PC-3 (cell line): ENCODE data around the gene CAPZB. TPM values are rescaled to one million over a fixed set of nuclear protein-coding genes. Genes with fewer than 3 reads are reported as not detected.

ENCODE experiments used
- ATAC-seq: fragments of 200-7000 bp; cut with Tn5 transposase; 2 replicates; pipeline ENCODE4 v1.9.1; 2020; ENCODE audit warnings: mild to moderate bottlenecking, moderate library complexity
- BruUV-seq: library from RNA; stranded (reverse); fragments of 400-500 nt; replicated peaks from 2 replicates; lab custom pipeline; 2021; lab: Mats Ljungman, UMichigan
- CTCF ChIA-PET: fragments of 300-600 bp; sonication (Branson Sonifier 250); formaldehyde crosslinking; loops from one replicate; lab custom pipeline; 2022; ENCODE audit warnings: antibody characterized with exemption; lab: Charles Lee
- POLR2A ChIA-PET: fragments of 300-600 bp; sonication (Branson Sonifier 250); formaldehyde crosslinking; loops from one replicate; lab custom pipeline; 2022; ENCODE audit warnings: antibody characterized with exemption; ENCODE audit not compliant: unreplicated experiment; lab: Charles Lee
- DNase-seq: peaks from one replicate; pipeline ENCODE4 v3.0.0-alpha.2; 2015
- H2AFZ ChIP-seq: fragments of 300-600 bp; sonication (generic); 2 replicates; pipeline ENCODE4 v1.6.0; 2016; ENCODE audit warnings: antibody characterized with exemption, low read length
- H3F3A ChIP-seq: fragments of 300-600 bp; sonication (generic); one replicate; pipeline ENCODE4 v1.6.0; 2017; ENCODE audit warnings: antibody characterized with exemption, low read length, control low read depth, mild to moderate bottlenecking; ENCODE audit not compliant: unreplicated experiment
- H3K27ac ChIP-seq: fragments of 300-600 bp; sonication (generic); 2 replicates; pipeline ENCODE4 v1.5.1; 2016; ENCODE audit warnings: mild to moderate bottlenecking, low read length
- H3K27me3 ChIP-seq: fragments of 300-600 bp; sonication (generic); 2 replicates; pipeline ENCODE4 v1.6.1; 2016; ENCODE audit warnings: low read length, mixed read lengths
- H3K36me3 ChIP-seq: fragments of 300-600 bp; sonication (generic); 2 replicates; pipeline ENCODE4 v1.6.1; 2016; ENCODE audit warnings: low read depth, mixed run types, low read length, mixed read lengths
- H3K4me1 ChIP-seq: fragments of 300-600 bp; sonication (generic); 2 replicates; pipeline ENCODE4 v1.5.1; 2016; ENCODE audit warnings: low read length; ENCODE audit not compliant: insufficient read depth
- H3K4me2 ChIP-seq: fragments of 300-600 bp; sonication (generic); 2 replicates; pipeline ENCODE4 v1.6.0; 2016; ENCODE audit warnings: low read length
- H3K4me3 ChIP-seq: fragments of 300-600 bp; sonication (generic); 2 replicates; pipeline ENCODE4 v1.5.1; 2016; ENCODE audit warnings: mild to moderate bottlenecking, low read length, mixed read lengths
- H3K79me2 ChIP-seq: fragments of 300-600 bp; sonication (generic); 2 replicates; pipeline ENCODE4 v1.6.1; 2017; ENCODE audit warnings: low read length, mixed read lengths
- H3K9ac ChIP-seq: fragments of 300-600 bp; sonication (generic); 2 replicates; pipeline ENCODE4 v1.6.0; 2016; ENCODE audit warnings: mild to moderate bottlenecking, low read length
- H3K9me2 ChIP-seq: fragments of 300-600 bp; sonication (generic); replicated peaks from 2 replicates; pipeline ENCODE4 v1.6.1; 2016; ENCODE audit warnings: mixed run types, low read length, mixed read lengths
- H3K9me3 ChIP-seq: fragments of 300-600 bp; sonication (generic); 2 replicates; pipeline ENCODE4 v1.6.1; 2016; ENCODE audit warnings: low read length, mixed read lengths
- H4K20me1 ChIP-seq: fragments of 300-600 bp; sonication (generic); 2 replicates; pipeline ENCODE4 v1.6.1; 2016; ENCODE audit warnings: low read length, mixed read lengths
- CTCF ChIP-seq: fragments of 300-600 bp; sonication (generic); conservative IDR thresholded peaks from 2 replicates; pipeline ENCODE4 v1.5.1; 2017; ENCODE audit warnings: antibody characterized with exemption, low read depth, mild to moderate bottlenecking, low read length
- EZH2 ChIP-seq: fragments of 300-600 bp; sonication (generic); IDR thresholded peaks from one replicate; pipeline ENCODE4 v1.6.1; 2017; ENCODE audit warnings: antibody characterized with exemption, mild to moderate bottlenecking, low read length; ENCODE audit not compliant: unreplicated experiment
- EZH2phosphoT487 ChIP-seq: fragments of 300-600 bp; sonication (generic); IDR thresholded peaks from 2 replicates; pipeline ENCODE4 v1.6.1; 2018; ENCODE audit warnings: mild to moderate bottlenecking, antibody characterized with exemption, low read length, borderline replicate concordance
- intact Hi-C: fragments of 100-400 bp; cut with micrococcal nuclease; formaldehyde crosslinking; loops from 2 replicates; pipeline ENCODE4 v1.9.0; 2023
- total RNA-seq: library from RNA; depleted of rRNA; stranded (reverse); fragments of >200 nt; gene quantifications from 2 replicates; pipeline ENCODE4 v1.2.3, GENCODE V29; 2014

The CAPZB gene
- total RNA-seq, 1 experiment from 2014 or later = 86.7 TPM

- intact Hi-C loops = no loop called here
- Histone ChIP-seq H3F3A (peaks cover 4% of the 10 kb centered on the region), H3K9me3 (no peaks in the 10 kb centered on the region), H3K79me2 (peaks cover 95% of the 10 kb centered on the region), H3K4me3 (no peak overlapping the region), H3K9ac (no peak overlapping the region), H3K4me2 (peak overlapping the region; percentile 38), H4K20me1 (peaks cover 26% of the 10 kb centered on the region; the same call in 1 of the 2 replicates), H3K9me2 (no peaks in the 10 kb centered on the region), H3K27me3 (no peaks in the 10 kb centered on the region), H2AFZ (no peak overlapping the region), H3K36me3 (peaks cover 20% of the 10 kb centered on the region; the same call in 1 of the 2 replicates), H3K4me1 (peaks cover 18% of the 10 kb centered on the region), H3K27ac (peak overlapping the region; percentile 41)
- ATAC-seq (no peak), DNase-seq (no peak)
- BruUV-seq = TSS peak; percentile 77
- TF ChIP-seq EZH2phosphoT487 = no peak
- no peak for TF ChIP-seq EZH2
- TF ChIP-seq CTCF = no peak
- POLR2A ChIA-PET = interaction anchor here (0.5 kb wide), 1 partner anchor 23 kb away, joined by 6 read pairs; no protein-coding TSS in a partner anchor
- CTCF ChIA-PET = interaction anchor here (0.5 to 0.6 kb wide), 2 partner anchors 45 to 48 kb away, joined by 3 read pairs; no protein-coding TSS in a partner anchor
These were observed 44.1 kb downstream of the CAPZB start for GRCh38 chr1:19441048-19441780.

- POLR2A ChIA-PET = interaction anchor here (0.6 kb wide), 1 partner anchor 203 kb away, joined by 4 read pairs; no protein-coding TSS in a partner anchor
These were observed 45.7 kb downstream of the CAPZB start for GRCh38 chr1:19439464-19440171.

More at GRCh38 chr1:19439464-19440171, 45.7 kb downstream of the CAPZB start:
- H2AFZ ChIP-seq = no peak overlapping the region
- peaks cover 25% of the 10 kb centered on the region; the same call in 1 of the 2 replicates for H3K36me3 ChIP-seq
- TF ChIP-seq EZH2phosphoT487 (no peak), CTCF (peak; percentile 39), EZH2 (no peak)
- no peaks in the 10 kb centered on the region for H3K9me3 ChIP-seq
- BruUV-seq = no TSS peak
- H4K20me1 ChIP-seq = peaks cover 28% of the 10 kb centered on the region; the same call in 1 of the 2 replicates
- DNase-seq (no peak), ATAC-seq (no peak)
- H3K9me2 ChIP-seq = no peaks in the 10 kb centered on the region
- H3K4me2 ChIP-seq = peak overlapping the region; percentile 53; the same call in 1 of the 2 replicates
- peaks cover 4% of the 10 kb centered on the region for H3F3A ChIP-seq
- H3K9ac ChIP-seq = no peak overlapping the region
- peaks cover 18% of the 10 kb centered on the region for H3K4me1 ChIP-seq
- intact Hi-C loops = loop anchor here (1.0 to 10.0 kb wide), 2 partner anchors 9 to 45 kb away; partner anchors contain the start of gene CAPZB
- peaks cover 95% of the 10 kb centered on the region for H3K79me2 ChIP-seq
- no peaks in the 10 kb centered on the region for H3K27me3 ChIP-seq
- H3K4me3 ChIP-seq = no peak overlapping the region
- CTCF ChIA-PET = no interaction called here
- peak overlapping the region; percentile 55 for H3K27ac ChIP-seq
